IMR-90 (cell line): ENCODE measurements around the gene STX8. TPM values are rescaled to one million over a fixed set of nuclear protein-coding genes. Genes with fewer than 3 reads are reported as not detected.

Experiments used
- ATAC-seq: fragments of 200-7000 bp; cut with Tn5 transposase; 2 replicates; pipeline ENCODE4 v1.9.1; 2020; ENCODE audit warnings: low read depth, mild to moderate bottlenecking, moderate library complexity
- BruUV-seq: library from RNA; stranded (reverse); fragments of 400-500 nt; replicated peaks from 2 replicates; lab custom pipeline; 2021; lab: Mats Ljungman, UMichigan
- CTCF ChIA-PET: fragments of 300-600 bp; formaldehyde crosslinking; extraction: SDS; loops from one replicate; lab custom pipeline; 2021; ENCODE audit warnings: antibody characterized with exemption; lab: Yijun Ruan, JAX
- POLR2A ChIA-PET: fragments of 300-600 bp; sonication (Branson Sonifier 250); formaldehyde crosslinking; loops from one replicate; lab custom pipeline; 2022; ENCODE audit warnings: antibody characterized with exemption; ENCODE audit not compliant: unreplicated experiment; lab: Charles Lee
- DNase-seq: peaks from one replicate; pipeline ENCODE4 v3.0.0; 2013
- H2AFZ ChIP-seq: replicated peaks from 2 replicates; pipeline ENCODE3; 2013; ENCODE audit warnings: low read length, mild to moderate bottlenecking; ENCODE audit not compliant: poor library complexity
- H2AK5ac ChIP-seq: 2 replicates; pipeline ENCODE4 v1.6.1; 2013; ENCODE audit warnings: low read depth, low read length, inconsistent platforms
- H2AK9ac ChIP-seq: replicated peaks from 2 replicates; pipeline ENCODE3; 2013; ENCODE audit warnings: mild to moderate bottlenecking, low read depth, low read length, moderate library complexity; ENCODE audit not compliant: poor library complexity
- H2BK120ac ChIP-seq: 2 replicates; pipeline ENCODE4 v1.6.1; 2013; ENCODE audit warnings: low read depth, low read length, inconsistent platforms
- H2BK15ac ChIP-seq: 3 replicates; pipeline ENCODE4 v1.6.1; 2013; ENCODE audit warnings: low read depth, low read length, inconsistent platforms
- H2BK20ac ChIP-seq: 2 replicates; pipeline ENCODE4 v1.6.1; 2013; ENCODE audit warnings: low read depth, mild to moderate bottlenecking, inconsistent platforms, low read length, moderate library complexity
- H2BK5ac ChIP-seq: 2 replicates; pipeline ENCODE4 v1.6.1; 2013; ENCODE audit warnings: mild to moderate bottlenecking, low read depth, low read length, inconsistent platforms; ENCODE audit not compliant: poor library complexity, severe bottlenecking
- H3K14ac ChIP-seq: replicated peaks from 2 replicates; pipeline ENCODE4 v1.6.1; 2013; ENCODE audit warnings: low read depth, low read length, inconsistent platforms
- H3K18ac ChIP-seq: 2 replicates; pipeline ENCODE4 v1.6.1; 2013; ENCODE audit warnings: low read depth, low read length, control low read depth
- H3K23ac ChIP-seq: 2 replicates; pipeline ENCODE4 v1.6.1; 2013; ENCODE audit warnings: low read depth, low read length, inconsistent platforms
- H3K27ac ChIP-seq: 2 replicates; pipeline ENCODE4 v1.5.1; 2013; ENCODE audit warnings: mild to moderate bottlenecking, control low read depth, low read length; ENCODE audit not compliant: insufficient read depth
- H3K27me3 ChIP-seq: 2 replicates; pipeline ENCODE4 v1.6.1; 2013; ENCODE audit warnings: low read length; ENCODE audit not compliant: control insufficient read depth, insufficient read depth
- H3K36me3 ChIP-seq: 2 replicates; pipeline ENCODE4 v1.6.1; 2013; ENCODE audit warnings: low read length, mixed read lengths; ENCODE audit not compliant: control insufficient read depth, insufficient read depth
- H3K4ac ChIP-seq: 2 replicates; pipeline ENCODE4 v1.6.1; 2013; ENCODE audit warnings: low read depth, low read length, inconsistent platforms
- H3K4me1 ChIP-seq: 2 replicates; pipeline ENCODE4 v1.6.1; 2013; ENCODE audit warnings: low read length, mixed read lengths; ENCODE audit not compliant: control insufficient read depth, insufficient read depth
- H3K4me2 ChIP-seq: 2 replicates; pipeline ENCODE4 v1.6.1; 2013; ENCODE audit warnings: low read depth, mild to moderate bottlenecking, control low read depth, low read length, moderate library complexity
- H3K4me3 ChIP-seq: 2 replicates; pipeline ENCODE4 v1.5.1; 2013; ENCODE audit warnings: low read depth, mild to moderate bottlenecking, control low read depth, low read length, moderate library complexity; ENCODE audit not compliant: insufficient read depth
- H3K56ac ChIP-seq: 2 replicates; pipeline ENCODE4 v1.6.1; 2013; ENCODE audit warnings: low read length, inconsistent platforms; ENCODE audit not compliant: insufficient read depth; ENCODE audit errors: extremely low read depth
- H3K79me1 ChIP-seq, 2 experiments: 2 replicates each; pipeline ENCODE4 v1.6.1; 2013; ENCODE audit warnings: low read length in 2 of 2, inconsistent platforms in 1 of 2, low read depth in 1 of 2
- H3K9ac ChIP-seq: 2 replicates; pipeline ENCODE4 v1.6.1; 2013; ENCODE audit warnings: low read depth, low read length, control low read depth
- H3K9me1 ChIP-seq: 2 replicates; pipeline ENCODE4 v1.6.1; 2013; ENCODE audit warnings: low read length, inconsistent platforms; ENCODE audit not compliant: insufficient read depth
- H3K9me3 ChIP-seq: 2 replicates; pipeline ENCODE4 v1.6.1; 2013; ENCODE audit warnings: low read length; ENCODE audit not compliant: control insufficient read depth, insufficient read depth
- H4K20me1 ChIP-seq: 2 replicates; pipeline ENCODE4 v1.6.1; 2013; ENCODE audit warnings: low read length, inconsistent platforms; ENCODE audit not compliant: insufficient read depth
- H4K5ac ChIP-seq: 2 replicates; pipeline ENCODE4 v1.6.1; 2013; ENCODE audit warnings: mild to moderate bottlenecking, low read depth, low read length, control low read depth
- H4K8ac ChIP-seq, 2 experiments: 2 replicates each; pipeline ENCODE4 v1.6.1; 2013; ENCODE audit warnings: low read depth in 2 of 2, low read length in 2 of 2, control low read depth in 1 of 2, inconsistent platforms in 1 of 2
- H4K91ac ChIP-seq: 2 replicates; pipeline ENCODE4 v1.6.1; 2013; ENCODE audit warnings: low read depth, low read length, inconsistent platforms; ENCODE audit not compliant: insufficient read depth
- CEBPB ChIP-seq: IDR thresholded peaks from 2 replicates; pipeline ENCODE4 v1.6.1; 2012; ENCODE audit warnings: low read depth, low read length, improper control_type of control experiment
- NFE2L2 ChIP-seq: fragments of 150-350 bp; IDR thresholded peaks from 2 replicates; pipeline ENCODE4 v1.6.1; 2016; ENCODE audit warnings: low read depth, mild to moderate bottlenecking, low read length
- WGBS, 2 experiments: methylation state at CpG; one replicate each; pipeline versions ENCODE4 v1.1.5 to v1.1.7; 2013; ENCODE audit warnings: missing lambda C conversion rate in 2 of 2; ENCODE audit not compliant: insufficient read length in 1 of 2; ENCODE audit errors: extremely low coverage in 2 of 2; 5-methylcytosine and 5-hydroxymethylcytosine counted together
- dilution Hi-C: fragments of 300-500 bp; cut with HindIII; formaldehyde crosslinking; loops from one replicate; pipeline ENCODE4 v1.14.3; 2018; ENCODE audit warnings: low sequenced_read_pairs; ENCODE audit not compliant: unreplicated experiment
- in situ Hi-C: fragments of 300-500 bp; cut with MboI; formaldehyde crosslinking; loops from 3 replicates; pipeline ENCODE4 v1.14.3; 2019; ENCODE audit warnings: low sequenced_read_pairs, inconsistent platforms, mixed read lengths
- intact Hi-C: fragments of 100-400 bp; cut with micrococcal nuclease; formaldehyde crosslinking; loops from 2 replicates; pipeline ENCODE4 v1.10.0; 2022
- polyA plus RNA-seq, 3 experiments: library from polyadenylated mRNA; depleted of rRNA; stranded (reverse); fragments of >200 nt; gene quantifications; 2 replicates each; pipeline ENCODE4 v1.2.3, GENCODE V29; 2012; ENCODE audit warnings: low replicate concordance in 1 of 3
- total RNA-seq: library from RNA; depleted of rRNA; stranded (reverse); fragments of >200 nt; gene quantifications from 2 replicates; pipeline ENCODE4 v1.2.3, GENCODE V29; 2012
- TF ChIP-seq, protein P1 (sequence below): conservative IDR thresholded peaks from 2 replicates; pipeline ENCODE4 v1.5.1; 2012; ENCODE audit warnings: mild to moderate bottlenecking, low read depth, low read length, improper control_type of control experiment

Gene STX8
- total and polyA plus RNA-seq, 2 of the 4 experiments (the other 2 are of a cell fraction): 26.5 to 47.0 TPM

DNA sequence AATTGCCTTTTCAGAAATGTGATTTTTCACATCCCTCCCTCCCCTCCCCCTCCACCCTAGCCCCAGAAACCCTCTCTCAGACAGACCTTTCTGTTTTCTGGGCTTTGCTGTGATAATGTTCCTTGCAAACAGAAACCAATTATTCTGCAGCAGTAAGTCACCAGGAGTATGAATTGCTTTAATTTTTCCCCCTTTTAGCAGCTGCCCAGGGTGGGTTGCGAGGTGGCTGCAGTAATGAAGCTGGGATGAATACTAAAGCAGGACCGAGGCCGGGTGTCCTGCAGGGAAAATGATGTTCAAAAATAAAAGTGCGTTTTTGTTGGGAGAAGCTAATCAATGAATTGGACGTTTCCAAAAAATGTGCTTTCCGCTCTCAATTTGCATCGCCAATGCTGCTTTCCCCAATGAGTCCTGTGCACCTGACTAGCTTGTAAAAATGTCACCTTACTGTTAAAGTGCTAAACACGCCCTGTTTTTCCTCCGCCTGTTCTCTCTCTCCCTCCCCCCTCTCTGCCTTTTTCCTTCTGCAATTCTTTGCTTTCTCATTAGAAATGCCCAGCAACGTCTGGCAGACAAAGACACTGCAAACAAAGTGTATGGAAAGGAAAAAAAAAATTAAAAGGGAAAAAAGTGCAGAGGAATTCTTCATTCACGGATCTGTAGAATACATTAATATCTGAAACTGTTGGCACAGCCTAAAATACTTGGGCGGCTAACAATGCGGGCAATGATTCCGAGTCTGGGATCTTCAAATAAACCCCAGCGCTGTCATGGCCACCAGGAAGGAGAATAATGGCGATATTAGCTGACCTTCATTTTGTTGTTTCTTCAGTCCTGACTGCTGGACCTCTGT lies 244.1 kb downstream of the STX8 start (continued):
- no peak for TF ChIP-seq NFE2L2

DNA sequence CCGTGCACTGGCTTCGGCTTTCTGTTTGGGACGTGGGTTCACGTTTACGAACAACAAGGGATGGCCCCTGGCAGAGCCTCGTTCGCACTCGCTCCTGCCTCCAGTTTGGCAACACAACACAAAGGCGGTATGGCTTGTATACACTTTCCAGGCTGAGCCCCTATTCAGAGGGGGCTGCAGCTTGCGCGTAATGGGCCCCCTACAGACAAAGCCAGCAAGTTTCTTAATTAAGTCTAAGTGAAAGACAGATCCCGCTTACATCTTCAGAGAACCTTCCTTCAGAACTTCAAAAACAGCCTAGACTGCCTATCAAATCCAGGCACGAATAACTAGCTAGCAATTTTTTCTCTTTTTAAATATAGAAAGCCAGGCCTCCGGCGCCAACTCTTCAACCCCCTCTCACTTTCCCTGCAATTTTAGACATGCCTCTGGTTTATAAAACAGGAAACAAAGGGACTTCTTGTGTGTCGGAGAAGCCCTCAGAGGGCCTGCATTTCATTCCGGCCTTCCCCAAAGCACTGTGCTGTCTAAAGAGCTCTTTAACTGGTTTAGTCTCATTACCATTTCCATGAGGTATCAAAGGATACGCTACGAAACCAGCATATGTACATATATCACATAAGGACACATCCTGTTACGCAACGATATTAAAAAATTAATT lies 244.9 kb downstream of the STX8 start:
- intact Hi-C loops (no loop called here), in situ Hi-C loops (loop anchor here (10.0 kb wide), 1 partner anchor 64 kb away; no protein-coding TSS in a partner anchor), dilution Hi-C loops (no loop called here)
- Histone ChIP-seq H4K91ac (no peak overlapping the region), H2AFZ (no peak overlapping the region), H3K79me1 (no peaks in the 10 kb centered on the region), H4K20me1 (no peaks in the 10 kb centered on the region), H3K4me3 (no peak overlapping the region), H3K9me3 (peaks cover 3% of the 10 kb centered on the region; the same call in 1 of the 2 replicates), H3K36me3 (no peaks in the 10 kb centered on the region), H3K4ac (no peak overlapping the region), H3K9me1 (no peaks in the 10 kb centered on the region), H3K9ac (no peak overlapping the region), H3K14ac (no peak overlapping the region), H3K18ac (no peak overlapping the region), H2BK5ac (no peak overlapping the region), H4K8ac (no peak overlapping the region), H3K27ac (no peak overlapping the region), H3K4me1 (no peaks in the 10 kb centered on the region), H2AK9ac (no peak overlapping the region), H3K23ac (no peak overlapping the region), H2BK20ac (no peak overlapping the region), H3K27me3 (no peaks in the 10 kb centered on the region), H3K56ac (no peak overlapping the region), H4K5ac (no peak overlapping the region), H2AK5ac (no peak overlapping the region), H3K4me2 (no peak overlapping the region), H2BK120ac (no peak overlapping the region), H2BK15ac (no peak overlapping the region)
- DNase-seq (no peak), ATAC-seq (no peak)
- ChIA-PET POLR2A (no interaction called here), CTCF (no interaction called here)
- 57% methylated on average over 6 of the region's 21 CpGs; no CpG with 5 or more reads in 1 of the 2 experiments for WGBS, 2 experiments
- TF ChIP-seq, protein P1, sequence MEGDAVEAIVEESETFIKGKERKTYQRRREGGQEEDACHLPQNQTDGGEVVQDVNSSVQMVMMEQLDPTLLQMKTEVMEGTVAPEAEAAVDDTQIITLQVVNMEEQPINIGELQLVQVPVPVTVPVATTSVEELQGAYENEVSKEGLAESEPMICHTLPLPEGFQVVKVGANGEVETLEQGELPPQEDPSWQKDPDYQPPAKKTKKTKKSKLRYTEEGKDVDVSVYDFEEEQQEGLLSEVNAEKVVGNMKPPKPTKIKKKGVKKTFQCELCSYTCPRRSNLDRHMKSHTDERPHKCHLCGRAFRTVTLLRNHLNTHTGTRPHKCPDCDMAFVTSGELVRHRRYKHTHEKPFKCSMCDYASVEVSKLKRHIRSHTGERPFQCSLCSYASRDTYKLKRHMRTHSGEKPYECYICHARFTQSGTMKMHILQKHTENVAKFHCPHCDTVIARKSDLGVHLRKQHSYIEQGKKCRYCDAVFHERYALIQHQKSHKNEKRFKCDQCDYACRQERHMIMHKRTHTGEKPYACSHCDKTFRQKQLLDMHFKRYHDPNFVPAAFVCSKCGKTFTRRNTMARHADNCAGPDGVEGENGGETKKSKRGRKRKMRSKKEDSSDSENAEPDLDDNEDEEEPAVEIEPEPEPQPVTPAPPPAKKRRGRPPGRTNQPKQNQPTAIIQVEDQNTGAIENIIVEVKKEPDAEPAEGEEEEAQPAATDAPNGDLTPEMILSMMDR: no peak
- TF ChIP-seq CEBPB: peak; percentile 32; the same call in 1 of the 2 replicates
- no TSS peak for BruUV-seq
